CD4-positive, alpha-beta memory T cell (primary cell): ENCODE data around the gene LY6G5C. TPM values are rescaled to one million over a fixed set of nuclear protein-coding genes. Genes with fewer than 3 reads are reported as not detected.

Source experiments
- CTCF ChIA-PET: fragments of 350-600 bp; sonication (Branson Sonifier 250); formaldehyde crosslinking; loops from one replicate; lab custom pipeline; 2021; ENCODE audit warnings: inconsistent platforms; ENCODE audit not compliant: partially characterized antibody; lab: Charles Lee
- POLR2A ChIA-PET: fragments of 350-600 bp; sonication (Branson Sonifier 250); formaldehyde crosslinking; loops from one replicate; lab custom pipeline; 2021; ENCODE audit not compliant: partially characterized antibody; lab: Charles Lee
- DNase-seq, 5 donors: peaks; one replicate each; pipeline versions ENCODE4 v3.0.0 to v3.0.0-alpha.2; 2020 to 2022; ENCODE audit warnings: mixed read lengths in 1 of 5
- H3K27ac ChIP-seq: one replicate; pipeline ENCODE4 v1.7.0; 2013; ENCODE audit warnings: low read depth, low read length
- H3K27me3 ChIP-seq: 2 replicates; pipeline ENCODE4 v1.7.0; 2013; ENCODE audit warnings: mild to moderate bottlenecking, low read length, moderate library complexity; ENCODE audit not compliant: insufficient read depth
- H3K36me3 ChIP-seq: 2 replicates; pipeline ENCODE4 v1.7.0; 2013; ENCODE audit warnings: mild to moderate bottlenecking, low read length, moderate library complexity; ENCODE audit not compliant: insufficient read depth
- H3K4me1 ChIP-seq: 2 replicates; pipeline ENCODE4 v1.7.0; 2013; ENCODE audit warnings: mild to moderate bottlenecking, low read length, moderate library complexity; ENCODE audit not compliant: insufficient read depth
- H3K4me3 ChIP-seq, 2 donors: one replicate each; pipeline ENCODE4 v1.7.0; 2013; ENCODE audit warnings: low read length in 2 of 2, mild to moderate bottlenecking in 1 of 2
- H3K9me3 ChIP-seq, 2 donors: one replicate each; pipeline ENCODE4 v1.7.0; 2013; ENCODE audit warnings: low read length in 2 of 2, control low read depth in 1 of 2; ENCODE audit not compliant: control insufficient read depth in 1 of 2
- H3K27ac Mint-ChIP-seq, 7 donors: one replicate each; pipeline ENCODE4 v1.8.0; 2020 to 2021; ENCODE audit warnings: mixed read lengths in 7 of 7, mild to moderate bottlenecking in 6 of 7, inconsistent platforms in 3 of 7, moderate library complexity in 3 of 7
- H3K27me3 Mint-ChIP-seq, 2 donors: one replicate each; pipeline ENCODE4 v1.8.0; 2020 to 2021; ENCODE audit warnings: mixed read lengths in 2 of 2
- H3K36me3 Mint-ChIP-seq, 2 donors: one replicate each; pipeline ENCODE4 v1.8.0; 2020 to 2021; ENCODE audit warnings: mixed read lengths in 2 of 2, inconsistent platforms in 1 of 2, mild to moderate bottlenecking in 1 of 2
- H3K4me1 Mint-ChIP-seq, 4 donors: one replicate each; pipeline ENCODE4 v1.8.0; 2020 to 2021; ENCODE audit warnings: mixed read lengths in 4 of 4, mild to moderate bottlenecking in 1 of 4
- H3K4me3 Mint-ChIP-seq, 8 donors: one replicate each; pipeline ENCODE4 v1.8.0; 2020 to 2021; ENCODE audit warnings: mixed read lengths in 8 of 8, mild to moderate bottlenecking in 7 of 8, moderate library complexity in 6 of 8, inconsistent platforms in 3 of 8
- H3K9me3 Mint-ChIP-seq, 8 donors: one replicate each; pipeline ENCODE4 v1.8.0; 2020 to 2021; ENCODE audit warnings: mixed read lengths in 8 of 8, mild to moderate bottlenecking in 5 of 8, inconsistent platforms in 3 of 8, moderate library complexity in 1 of 8
- intact Hi-C: fragments of 100-400 bp; cut with micrococcal nuclease; formaldehyde crosslinking; loops from one replicate; pipeline ENCODE4 v1.15.1; 2023
- polyA plus RNA-seq, 2 donors: library from polyadenylated mRNA; unstranded; fragments of 300-500 nt; fragmentation: Illumina TruSeq; gene quantifications; one replicate each; pipeline ENCODE4 v1.2.3, GENCODE V29; 2021
- total RNA-seq, 2 experiments: library from RNA; stranded (reverse); gene quantifications; one replicate each; pipeline ENCODE4 v1.2.3, GENCODE V29; 2021

LY6G5C gene
- total and polyA plus RNA-seq, 4 experiments from 2014 or later: 4.4 to 11.8 (median 6.7) TPM

- CTCF ChIA-PET: interaction anchor here (0.5 to 4.6 kb wide), 8 partner anchors 12 to 179 kb away, joined by 3 to 28 read pairs (median 4); partner anchors contain the start of genes ABHD16A, CSNK2B, DDX39B and GPANK1
- no peaks in the 10 kb centered on the region for H3K9me3 ChIP-seq
- POLR2A ChIA-PET: interaction anchor here (0.6 to 7.2 kb wide), 56 partner anchors 10 to 1665 kb away, joined by 3 to 269 read pairs (median 7); partner anchors contain the start of genes ABHD16A, ATF6B, C6orf47 and CLIC1
- Mint-ChIP-seq H3K27ac (peak overlapping the region; percentile 99 to 100 (median 100)), H3K27me3 (no peaks in the 10 kb centered on the region), H3K4me3 (peak overlapping the region; percentile 96 to 100 (median 98)), H3K9me3 (peaks cover 0 to 13% (median 0%) of the 10 kb centered on the region in 8 donors), H3K4me1 (peaks cover 36 to 72% (median 46%) of the 10 kb centered on the region in 4 donors), H3K36me3 (peaks cover 15 to 54% of the 10 kb centered on the region in 2 donors)
- peak overlapping the region; percentile 85 to 92 for H3K4me3 ChIP-seq
- intact Hi-C loops: loop anchor here (1.0 to 10.0 kb wide), 11 partner anchors 7 to 1192 kb away; partner anchors contain the start of genes ABHD16A, C6orf47, LTB and NFKBIL1
- H3K36me3 ChIP-seq: peaks cover 24% of the 10 kb centered on the region
- peak overlapping the region; percentile 93 for H3K27ac ChIP-seq
- DNase-seq: peak in 1 of 5 donors; percentile 93
- H3K27me3 ChIP-seq: no peaks in the 10 kb centered on the region
- H3K4me1 ChIP-seq: peaks cover 33% of the 10 kb centered on the region
Measured at GRCh38 chr6:31652925-31653724, 27.7 kb downstream of the LY6G5C start.

- Mint-ChIP-seq H3K27ac (peak overlapping the region; percentile 99 to 100 (median 100)), H3K4me3 (peak overlapping the region; percentile 96 to 100 (median 98)), H3K4me1 (peaks cover 27 to 58% (median 38%) of the 10 kb centered on the region in 4 donors), H3K27me3 (no peaks in the 10 kb centered on the region), H3K9me3 (peaks cover 0 to 13% (median 0%) of the 10 kb centered on the region in 8 donors), H3K36me3 (peaks cover 27 to 57% of the 10 kb centered on the region in 2 donors)
- ChIA-PET POLR2A (interaction anchor here (0.7 to 7.2 kb wide), 54 partner anchors 8 to 1666 kb away, joined by 3 to 269 read pairs (median 7); partner anchors contain the start of genes ABHD16A, ATF6B, C6orf47 and CLIC1), CTCF (interaction anchor here (1.5 to 4.6 kb wide), 4 partner anchors 13 to 110 kb away, joined by 4 to 28 read pairs (median 6); partner anchors contain the start of genes CSNK2B, DDX39B and GPANK1)
- Histone ChIP-seq H3K9me3 (no peaks in the 10 kb centered on the region), H3K27ac (peak overlapping the region; percentile 93), H3K4me3 (peak overlapping the region; percentile 85 to 92), H3K36me3 (peaks cover 31% of the 10 kb centered on the region), H3K4me1 (peaks cover 21% of the 10 kb centered on the region), H3K27me3 (no peaks in the 10 kb centered on the region)
- no peak for DNase-seq
- intact Hi-C loops: loop anchor here (1.0 to 10.0 kb wide), 11 partner anchors 9 to 1193 kb away; partner anchors contain the start of genes ABHD16A, C6orf47, LTB and NFKBIL1
Measured at GRCh38 chr6:31651602-31652191, 29.2 kb downstream of the LY6G5C start.

GRCh38 chr6:31645325-31645724, 35.5 kb downstream of the LY6G5C start:
- ChIA-PET POLR2A (no interaction called here), CTCF (no interaction called here)
- H3K4me1 Mint-ChIP-seq: peaks cover 10 to 14% (median 11%) of the 10 kb centered on the region in 4 donors
- peak overlapping the region in 2 of 7 donors; percentile 22 to 57 for H3K27ac Mint-ChIP-seq
- H3K4me3 ChIP-seq: no peak overlapping the region
- no peaks in the 10 kb centered on the region for H3K9me3 ChIP-seq
- no peaks in the 10 kb centered on the region for H3K27me3 Mint-ChIP-seq
- no peak overlapping the region for H3K4me3 Mint-ChIP-seq
- intact Hi-C loops: no loop called here
- H3K9me3 Mint-ChIP-seq: peaks cover 0 to 4% (median 0%) of the 10 kb centered on the region in 8 donors
- no peak overlapping the region for H3K27ac ChIP-seq
- no peaks in the 10 kb centered on the region for H3K4me1 ChIP-seq
- H3K27me3 ChIP-seq: no peaks in the 10 kb centered on the region
- H3K36me3 Mint-ChIP-seq: peaks cover 49 to 71% of the 10 kb centered on the region in 2 donors
- DNase-seq: no peak
- H3K36me3 ChIP-seq: peaks cover 88% of the 10 kb centered on the region

- no peaks in the 10 kb centered on the region for H3K9me3 ChIP-seq
- no peak overlapping the region for H3K27ac Mint-ChIP-seq
- H3K36me3 ChIP-seq: peaks cover 90% of the 10 kb centered on the region
- no peaks in the 10 kb centered on the region for H3K27me3 ChIP-seq
- H3K4me3 Mint-ChIP-seq: no peak overlapping the region
- ChIA-PET CTCF (interaction anchor here (0.7 to 0.9 kb wide), 2 partner anchors 37 to 270 kb away, joined by 3 to 4 read pairs; no protein-coding TSS in a partner anchor), POLR2A (interaction anchor here (1.3 to 1.6 kb wide), 3 partner anchors 8 to 17 kb away, joined by 4 to 12 read pairs (median 4); partner anchors contain the start of genes BAG6 and C6orf47)
- intact Hi-C loops: no loop called here
- no peaks in the 10 kb centered on the region for H3K4me1 ChIP-seq
- H3K27me3 Mint-ChIP-seq: no peaks in the 10 kb centered on the region
- no peak overlapping the region for H3K4me3 ChIP-seq
- H3K36me3 Mint-ChIP-seq: peaks cover 49 to 74% of the 10 kb centered on the region in 2 donors
- DNase-seq: no peak
- H3K4me1 Mint-ChIP-seq: peaks cover 0 to 8% (median 5%) of the 10 kb centered on the region in 4 donors
- no peak overlapping the region for H3K27ac ChIP-seq
- H3K9me3 Mint-ChIP-seq: peaks cover 0 to 4% (median 0%) of the 10 kb centered on the region in 8 donors
Measured at GRCh38 chr6:31643818-31644454, 36.9 kb downstream of the LY6G5C start.

- intact Hi-C loops: no loop called here
- no peak overlapping the region for H3K27ac Mint-ChIP-seq
- no peaks in the 10 kb centered on the region for H3K27me3 Mint-ChIP-seq
- Histone ChIP-seq H3K27ac (no peak overlapping the region), H3K9me3 (no peaks in the 10 kb centered on the region), H3K27me3 (no peaks in the 10 kb centered on the region), H3K4me1 (no peaks in the 10 kb centered on the region), H3K36me3 (peaks cover 85% of the 10 kb centered on the region), H3K4me3 (no peak overlapping the region)
- H3K36me3 Mint-ChIP-seq: peaks cover 43 to 72% of the 10 kb centered on the region in 2 donors
- DNase-seq: no peak
- ChIA-PET POLR2A (interaction anchor here (0.6 to 1.6 kb wide), 6 partner anchors 9 to 1328 kb away, joined by 3 to 12 read pairs (median 4); partner anchors contain the start of genes BAG6 and C6orf47), CTCF (interaction anchor here (0.6 to 0.9 kb wide), 3 partner anchors 38 to 271 kb away, joined by 3 to 4 read pairs (median 3); no protein-coding TSS in a partner anchor)
- H3K4me1 Mint-ChIP-seq: peaks cover 0 to 6% (median 4%) of the 10 kb centered on the region in 4 donors
- no peak overlapping the region for H3K4me3 Mint-ChIP-seq
- peaks cover 0 to 4% (median 0%) of the 10 kb centered on the region in 8 donors for H3K9me3 Mint-ChIP-seq
Measured at GRCh38 chr6:31642798-31643570, 37.9 kb downstream of the LY6G5C start.

- Mint-ChIP-seq H3K4me3 (no peak overlapping the region), H3K27me3 (no peaks in the 10 kb centered on the region), H3K4me1 (peaks cover 0 to 6% (median 4%) of the 10 kb centered on the region in 4 donors), H3K9me3 (peaks cover 0 to 4% (median 0%) of the 10 kb centered on the region in 8 donors), H3K27ac (peak overlapping the region in 4 of 7 donors; percentile 45 to 74 (median 65)), H3K36me3 (peaks cover 37 to 73% of the 10 kb centered on the region in 2 donors)
- Histone ChIP-seq H3K4me3 (no peak overlapping the region), H3K27me3 (no peaks in the 10 kb centered on the region), H3K36me3 (peaks cover 86% of the 10 kb centered on the region), H3K27ac (no peak overlapping the region), H3K4me1 (no peaks in the 10 kb centered on the region), H3K9me3 (no peaks in the 10 kb centered on the region)
- intact Hi-C loops: no loop called here
- CTCF ChIA-PET: interaction anchor here (1.0 kb wide), 1 partner anchor 90 kb away, joined by 3 read pairs; no protein-coding TSS in a partner anchor
- no peak for DNase-seq
- POLR2A ChIA-PET: interaction anchor here (2.0 to 2.1 kb wide), 2 partner anchors 11 to 23 kb away, joined by 5 to 7 read pairs; partner anchors contain the start of genes BAG6 and GPANK1
Measured at GRCh38 chr6:31641370-31641769, 39.5 kb downstream of the LY6G5C start.
